Measurements from ENCODE around the gene CCDC124. TPM values are rescaled to one million over a fixed set of nuclear protein-coding genes. Genes with fewer than 3 reads are reported as not detected.

Gene CCDC124, protein sequence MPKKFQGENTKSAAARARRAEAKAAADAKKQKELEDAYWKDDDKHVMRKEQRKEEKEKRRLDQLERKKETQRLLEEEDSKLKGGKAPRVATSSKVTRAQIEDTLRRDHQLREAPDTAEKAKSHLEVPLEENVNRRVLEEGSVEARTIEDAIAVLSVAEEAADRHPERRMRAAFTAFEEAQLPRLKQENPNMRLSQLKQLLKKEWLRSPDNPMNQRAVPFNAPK
- 11.2 and 12.8 TPM in 2 replicates for total RNA-seq (2013; cell fraction: nucleolus; rRNA removed)
- total RNA-seq (2014; rRNA removed) (50.9 and 70.5 TPM in 2 replicates), total RNA-seq (2014; rRNA removed; fragmentation: Illumina TruSeq; extraction: Trizol) (13.3 and 14.4 TPM in 2 replicates), total RNA-seq (2021) (108 and 116 TPM in 2 replicates), polyA plus RNA-seq (2011; rRNA removed) (11.9 and 33.1 TPM in 2 replicates), polyA plus RNA-seq (2014; fragmentation: Illumina TruSeq; extraction: Trizol) (2.0 and 17.7 TPM in 2 replicates), polyA plus RNA-seq (2014; fragmentation: Nextera tagmentation; extraction: Ambion mirVana) (10 to 100 TPM in 1 of 2 experiments, 1 to 10 TPM in 1; 3.7 to 16.1 TPM), polyA plus RNA-seq (2014; rRNA removed) (137 and 153 TPM in 2 replicates), polyA plus RNA-seq (2016; fragmentation: Nextera tagmentation; extraction: Ambion mirVana) (100 to 1,000 TPM; 166 to 184 TPM), polyA minus RNA-seq (2011; rRNA and poly(A)+ RNA removed) (3.7 and 9.3 TPM in 2 replicates), Bru-seq, nascent RNA (percentile 62 among the genes with signal in this experiment), BruChase-seq, experiment 1, labeled RNA remaining after a 6-hour chase (percentile 63 among the genes with signal in this experiment), BruChase-seq, experiment 2, labeled RNA remaining after a 2-hour chase (percentile 58 among the genes with signal in this experiment)
- polyA plus RNA-seq (2011; ENCODE audit: low read depth), result 12.3 TPM
- polyA plus RNA-seq (2011; cell fraction: cytosol; rRNA removed), result 54.0 and 87.9 TPM in 2 replicates
- 33.7 and 51.4 TPM in 2 replicates for polyA plus RNA-seq (2011; cell fraction: nucleus; rRNA removed)
- 45.0 and 63.4 TPM in 2 replicates for polyA plus RNA-seq (2012)
- polyA minus RNA-seq (2011; cell fraction: cytosol; rRNA and poly(A)+ RNA removed), result 11.5 and 14.8 TPM in 2 replicates
- polyA minus RNA-seq (2011; cell fraction: nucleus; rRNA and poly(A)+ RNA removed), result 5.1 and 14.2 TPM in 2 replicates
- long read RNA-seq, experiment 1, transcript CCDC124-201 (5 exons, 938 nt), result major isoform, 53 of 82 reads
- long read RNA-seq, experiment 1, partial matches to known transcripts, result 26 of 82 reads
- long read RNA-seq, experiment 1, other reads (novel, unspliced or antisense), result 3 of 82 reads
- long read RNA-seq, experiment 2, transcript CCDC124-201 (5 exons, 938 nt), result major isoform, 29 of 31 reads
- long read RNA-seq, experiment 2, partial matches to known transcripts, result 1 of 31 reads
- long read RNA-seq, experiment 2, other reads (novel, unspliced or antisense), result 0 of 31 reads

DNA sequence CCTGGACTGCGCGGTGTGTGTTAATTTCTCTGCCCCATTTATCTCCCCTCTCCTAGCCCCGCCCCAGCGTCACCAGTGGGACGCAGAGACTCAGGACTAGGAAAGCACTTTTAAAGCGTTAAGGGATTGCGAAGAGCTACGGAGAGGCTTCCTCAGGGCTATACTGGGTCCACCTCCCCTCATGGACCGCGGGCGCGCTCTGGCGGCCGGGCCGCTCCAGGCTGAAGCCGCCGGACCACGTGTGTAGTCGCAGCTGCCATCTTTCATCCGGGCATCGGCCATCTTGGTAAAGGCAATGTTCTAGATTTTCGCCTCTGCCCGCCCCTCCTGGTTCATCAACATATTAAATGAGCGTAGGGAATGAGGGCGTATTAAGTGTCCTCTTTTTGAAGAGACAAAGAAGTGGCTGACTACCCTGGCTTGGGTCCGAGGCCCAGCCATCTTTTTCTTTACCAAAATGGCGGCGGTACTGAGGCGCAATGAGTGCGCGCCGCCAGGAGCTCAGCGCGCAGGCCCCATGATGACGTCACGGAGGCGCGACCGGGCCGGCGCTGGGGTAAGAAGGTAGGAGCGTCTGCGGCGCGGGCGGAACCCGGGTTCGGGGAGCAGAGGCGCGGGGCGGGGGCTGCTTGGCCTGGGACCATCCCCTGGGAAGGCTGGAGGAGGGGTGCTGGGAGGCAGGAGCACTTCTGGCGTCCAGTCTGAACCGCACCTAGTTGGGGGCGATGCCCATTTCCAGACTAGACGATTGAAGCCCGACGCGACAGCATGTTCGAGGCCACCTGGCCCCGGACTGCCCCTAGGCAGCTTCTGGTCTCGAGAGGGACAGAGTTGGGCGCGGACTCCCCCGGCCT, at the start of gene CCDC124:
TSS of gene CCDC124 (plus strand) at position 531 of the 854 bp plus-strand sequence. CDS start 3,406 bp downstream, outside the sequence.
- Histone ChIP-seq H2AFZ (ENCODE audit: control insufficient read depth, low read depth, low read length) (peak within 1 kb of the TSS; percentile 96), H3K4me2 (ENCODE audit: control insufficient read depth, insufficient read depth) (peak within 1 kb of the TSS; percentile 67), H3K27me3 (replicated peaks in 1 of 2; ENCODE audit: control insufficient read depth in 2 of 2, insufficient read depth in 2 of 2, low read length in 1 of 2) (no peaks in the 10 kb centered on the region), H3K36me3 (ENCODE audit: control insufficient read depth in 2 of 2, insufficient read depth in 2 of 2, low read length in 1 of 2) (no peaks in the 10 kb centered on the region), H3K79me2 (ENCODE audit: control insufficient read depth, insufficient read depth, low read length) (peaks cover 10% of the 10 kb centered on the region), H3K27ac (ENCODE audit: control insufficient read depth, insufficient read depth) (peak within 1 kb of the TSS; percentile 89), H3K9ac (ENCODE audit: control insufficient read depth, insufficient read depth, low read length) (peak within 1 kb of the TSS; percentile 92), H3K4me1 (ENCODE audit: control insufficient read depth, insufficient read depth, low read length) (peaks cover 26% of the 10 kb centered on the region), H4K20me1 (ENCODE audit: control insufficient read depth, insufficient read depth) (no peaks in the 10 kb centered on the region), H3K4me3 (peak within 1 kb of the TSS; percentile 90), H3K9me3 (replicated peaks; ENCODE audit: control insufficient read depth, insufficient read depth, low read length) (no peaks in the 10 kb centered on the region)
- BruUV-seq (replicated peaks), result TSS peak; percentile 88
- intact Hi-C loops (cut with micrococcal nuclease; ENCODE audit: unreplicated experiment) (loop anchor here (1.0 to 10.0 kb wide), 3 partner anchors 62 to 148 kb away; partner anchors contain the start of gene RPL18A), in situ Hi-C loops (cut with MboI) (no loop called here)
- POLR2A ChIA-PET, result interaction anchor here (0.6 to 1.9 kb wide), 10 partner anchors 13 to 166 kb away, joined by 3 to 65 read pairs (median 4); partner anchors contain the start of genes JAK3 and RPL18A
- WGBS (ENCODE audit: insufficient coverage, insufficient replicate concordance, low lambda C conversion rate, missing lambda C conversion rate), result 1% methylated on average over 64 of the region's 64 CpGs
- DNase-seq (ENCODE audit: low read depth, low spot score), result peak; percentile 78
- CTCF ChIA-PET, result interaction anchor here (0.6 to 11.0 kb wide), 17 partner anchors 12 to 452 kb away, joined by 3 to 302 read pairs (median 5); partner anchors contain the start of genes RPL18A and SLC5A5
- peak; percentile 95 for ATAC-seq
- RAD21 ChIA-PET (ENCODE audit: unreplicated experiment), result interaction anchor here (0.6 to 6.8 kb wide), 22 partner anchors 12 to 276 kb away, joined by 3 to 228 read pairs (median 4); partner anchors contain the start of genes FCHO1, JAK3, MAP1S and RPL18A
- peak; percentile 98 for FAIRE-seq
- SMC1A ChIA-PET (ENCODE audit: uncharacterized antibody, unreplicated experiment), result interaction anchor here (0.8 to 7.1 kb wide), 16 partner anchors 63 to 181 kb away, joined by 3 to 137 read pairs (median 4); partner anchors contain the start of genes FCHO1, JAK3 and RPL18A
- TF ChIP-seq ZNF217 (IDR thresholded peaks at IDR 0.05) (no peak), MEF2B (IDR thresholded peaks at IDR 0.05; ENCODE audit: partially characterized antibody, poor library complexity, severe bottlenecking) (peak; percentile 14), KAT2A (conservative IDR thresholded peaks at IDR 0.05; ENCODE audit: control insufficient read depth, low read depth, low read length) (no peak), ATF7 (IDR thresholded peaks at IDR 0.05; ENCODE audit: low read depth) (peak; percentile 98), YY1 (IDR thresholded peaks at IDR 0.05; ENCODE audit: low read depth, low read length) (peak; percentile 100), PAX8 (IDR thresholded peaks at IDR 0.05) (no peak), POLR2AphosphoS2 (IDR thresholded peaks at IDR 0.05; ENCODE audit: low read depth, low read length) (peak; percentile 78; the same call in 1 of the 2 replicates)
- TF ChIP-seq, protein P1, sequence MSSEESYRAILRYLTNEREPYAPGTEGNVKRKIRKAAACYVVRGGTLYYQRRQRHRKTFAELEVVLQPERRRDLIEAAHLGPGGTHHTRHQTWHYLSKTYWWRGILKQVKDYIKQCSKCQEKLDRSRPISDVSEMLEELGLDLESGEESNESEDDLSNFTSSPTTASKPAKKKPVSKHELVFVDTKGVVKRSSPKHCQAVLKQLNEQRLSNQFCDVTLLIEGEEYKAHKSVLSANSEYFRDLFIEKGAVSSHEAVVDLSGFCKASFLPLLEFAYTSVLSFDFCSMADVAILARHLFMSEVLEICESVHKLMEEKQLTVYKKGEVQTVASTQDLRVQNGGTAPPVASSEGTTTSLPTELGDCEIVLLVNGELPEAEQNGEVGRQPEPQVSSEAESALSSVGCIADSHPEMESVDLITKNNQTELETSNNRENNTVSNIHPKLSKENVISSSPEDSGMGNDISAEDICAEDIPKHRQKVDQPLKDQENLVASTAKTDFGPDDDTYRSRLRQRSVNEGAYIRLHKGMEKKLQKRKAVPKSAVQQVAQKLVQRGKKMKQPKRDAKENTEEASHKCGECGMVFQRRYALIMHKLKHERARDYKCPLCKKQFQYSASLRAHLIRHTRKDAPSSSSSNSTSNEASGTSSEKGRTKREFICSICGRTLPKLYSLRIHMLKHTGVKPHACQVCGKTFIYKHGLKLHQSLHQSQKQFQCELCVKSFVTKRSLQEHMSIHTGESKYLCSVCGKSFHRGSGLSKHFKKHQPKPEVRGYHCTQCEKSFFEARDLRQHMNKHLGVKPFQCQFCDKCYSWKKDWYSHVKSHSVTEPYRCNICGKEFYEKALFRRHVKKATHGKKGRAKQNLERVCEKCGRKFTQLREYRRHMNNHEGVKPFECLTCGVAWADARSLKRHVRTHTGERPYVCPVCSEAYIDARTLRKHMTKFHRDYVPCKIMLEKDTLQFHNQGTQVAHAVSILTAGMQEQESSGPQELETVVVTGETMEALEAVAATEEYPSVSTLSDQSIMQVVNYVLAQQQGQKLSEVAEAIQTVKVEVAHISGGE (CRISPR knock-in tag; IDR thresholded peaks at IDR 0.05), result no peak; the same call in 1 of the 2 replicates
- TF ChIP-seq, protein P2, sequence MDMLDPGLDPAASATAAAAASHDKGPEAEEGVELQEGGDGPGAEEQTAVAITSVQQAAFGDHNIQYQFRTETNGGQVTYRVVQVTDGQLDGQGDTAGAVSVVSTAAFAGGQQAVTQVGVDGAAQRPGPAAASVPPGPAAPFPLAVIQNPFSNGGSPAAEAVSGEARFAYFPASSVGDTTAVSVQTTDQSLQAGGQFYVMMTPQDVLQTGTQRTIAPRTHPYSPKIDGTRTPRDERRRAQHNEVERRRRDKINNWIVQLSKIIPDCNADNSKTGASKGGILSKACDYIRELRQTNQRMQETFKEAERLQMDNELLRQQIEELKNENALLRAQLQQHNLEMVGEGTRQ (IDR thresholded peaks at IDR 0.05; ENCODE audit: borderline replicate concordance, low read depth, low read length), result peak; percentile 81
- TF ChIP-seq, protein P3, sequence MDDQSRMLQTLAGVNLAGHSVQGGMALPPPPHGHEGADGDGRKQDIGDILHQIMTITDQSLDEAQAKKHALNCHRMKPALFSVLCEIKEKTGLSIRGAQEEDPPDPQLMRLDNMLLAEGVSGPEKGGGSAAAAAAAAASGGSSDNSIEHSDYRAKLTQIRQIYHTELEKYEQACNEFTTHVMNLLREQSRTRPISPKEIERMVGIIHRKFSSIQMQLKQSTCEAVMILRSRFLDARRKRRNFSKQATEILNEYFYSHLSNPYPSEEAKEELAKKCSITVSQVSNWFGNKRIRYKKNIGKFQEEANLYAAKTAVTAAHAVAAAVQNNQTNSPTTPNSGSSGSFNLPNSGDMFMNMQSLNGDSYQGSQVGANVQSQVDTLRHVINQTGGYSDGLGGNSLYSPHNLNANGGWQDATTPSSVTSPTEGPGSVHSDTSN (IDR thresholded peaks at IDR 0.05; ENCODE audit: insufficient replicate concordance, low read depth, low read length), result no peak
